ENCODE data around the gene ATG4D.
"Not testable (repeated sequence)": the region's sequence is repeated elsewhere in the genome, so short reads cannot be mapped to it uniquely, and the experiment has no call there.

ATG4D gene

DNA sequence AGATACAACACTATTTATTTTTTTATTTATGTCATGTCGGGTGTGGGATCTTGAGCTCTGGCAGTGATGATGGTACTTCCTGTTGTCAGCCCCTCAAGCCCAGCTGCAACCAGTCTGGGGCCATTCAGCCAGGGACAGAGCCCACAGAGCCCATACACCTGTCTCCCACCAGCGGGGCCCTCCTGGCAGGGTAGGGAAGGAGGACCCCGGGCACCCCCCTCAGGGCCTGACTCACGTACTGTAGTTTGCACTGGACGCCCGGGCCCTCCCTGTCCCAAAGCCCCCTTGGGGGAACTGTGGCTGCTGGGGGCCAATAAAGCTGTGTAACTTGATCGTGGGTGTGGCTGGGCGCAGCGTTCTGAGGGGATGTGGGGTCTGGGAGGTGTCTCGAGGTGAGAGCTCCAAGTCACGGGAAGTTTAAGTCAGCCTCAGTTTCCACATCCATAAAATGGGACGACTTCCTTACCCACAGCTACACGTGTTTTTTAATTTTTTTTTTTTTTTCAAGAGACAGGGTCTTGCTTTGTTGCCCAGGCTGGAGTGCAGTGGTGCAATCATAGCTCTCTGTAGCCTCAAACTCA is 9.5 kb downstream of the ATG4D start:
- DNase-seq = no peak

- DNase-seq = no peak
These were observed 10.3 kb downstream of the ATG4D start for GRCh38 chr19:10553943-10554381.

GRCh38 chr19:10554760-10555609 is 11.3 kb downstream of the ATG4D start:
- DNase-seq = no peak

GRCh38 chr19:10555610-10555973 is 11.9 kb downstream of the ATG4D start:
- no peak for DNase-seq

DNA sequence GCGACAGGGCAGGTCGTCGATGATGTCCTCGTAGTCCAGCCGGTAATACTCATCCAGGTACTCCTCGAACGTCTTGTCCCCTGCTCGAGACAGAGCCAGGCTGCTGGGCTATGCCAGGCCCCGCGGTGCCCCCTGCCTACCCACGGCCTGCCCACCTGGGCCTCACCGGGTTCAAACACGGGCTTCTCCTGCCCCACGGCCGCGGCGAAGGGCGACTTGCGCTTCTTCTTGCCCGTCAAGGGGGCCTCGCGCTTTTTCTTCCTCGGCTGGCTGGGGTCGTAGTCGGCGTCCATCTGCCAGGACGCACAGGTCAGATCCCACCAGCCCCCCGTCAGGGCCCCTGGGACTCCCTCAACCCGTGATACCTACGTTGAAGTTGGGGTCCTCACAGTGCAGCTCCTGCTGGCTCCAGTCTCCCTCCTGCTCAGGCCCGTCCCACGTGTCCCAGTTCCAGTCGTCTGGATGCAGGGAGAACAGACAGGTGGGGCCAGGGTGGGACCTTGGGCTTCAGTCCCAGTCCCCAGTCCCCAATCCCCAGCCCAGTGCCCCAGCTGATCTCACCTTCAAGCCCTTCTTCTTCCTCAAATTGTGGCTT is 14.0 kb downstream of the ATG4D start:
- no peak for DNase-seq

- DNase-seq = no peak
These were observed 16.4 kb downstream of the ATG4D start for GRCh38 chr19:10560154-10560553.

DNA sequence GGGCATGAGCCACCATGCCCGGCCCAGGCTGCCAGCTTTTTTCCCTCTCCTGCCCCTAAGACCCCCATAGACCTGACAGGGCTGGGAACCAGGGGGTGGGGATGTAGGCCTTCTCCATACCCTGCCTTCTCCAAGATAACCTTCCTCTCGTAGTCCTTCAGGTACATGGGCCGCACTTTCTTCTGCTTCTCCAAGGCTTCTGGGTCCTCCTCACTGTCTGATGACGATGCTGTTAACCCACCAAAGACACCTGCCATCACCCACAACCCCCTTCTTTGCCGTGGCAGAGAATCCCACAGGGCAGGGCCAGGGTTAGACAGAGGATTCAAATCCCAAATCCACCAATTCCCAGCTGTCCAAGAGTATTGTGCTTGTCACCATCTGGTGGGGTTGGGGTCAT is 18.9 kb downstream of the ATG4D start:
- DNase-seq = no peak

GRCh38 chr19:10565028-10565566 is 21.4 kb downstream of the ATG4D start:
- DNase-seq = peak; percentile 5

GRCh38 chr19:10565567-10566407 is 22.1 kb downstream of the ATG4D start, which contains the start of gene KRI1:
Gene KRI1, minus strand, starts transcription at chr19:10566010. Its CDS starts 11 bp downstream, at chr19:10565999.
- peak; percentile 91 for DNase-seq

- DNase-seq = no peak
These were observed 22.6 kb downstream of the ATG4D start for GRCh38 chr19:10566408-10566657.

GRCh38 chr19:10566658-10567410 is 23.1 kb downstream of the ATG4D start:
- DNase-seq = no peak

DNA sequence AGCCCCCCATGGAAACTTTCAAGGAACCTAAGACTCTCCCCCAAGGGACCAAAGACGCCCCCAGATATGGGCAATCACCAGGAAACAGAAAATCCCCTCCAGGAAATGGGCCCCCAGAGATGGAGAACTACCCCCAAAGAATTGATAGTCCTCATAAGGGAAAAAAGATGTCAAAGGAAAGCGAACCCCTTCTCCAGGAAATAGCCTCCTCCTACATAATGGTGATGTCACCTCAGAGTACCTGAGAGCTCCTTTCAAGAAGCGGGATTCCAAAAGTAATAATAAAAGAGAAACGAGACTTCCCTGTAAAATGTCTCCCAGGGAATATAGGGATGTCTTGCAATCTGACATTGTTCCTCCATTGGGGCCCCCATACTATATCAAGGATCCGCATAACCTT is 24.0 kb downstream of the ATG4D start:
- no peak for DNase-seq

GRCh38 chr19:10568062-10568825 is 24.5 kb downstream of the ATG4D start:
- DNase-seq = no peak

GRCh38 chr19:10568826-10569651 is 25.3 kb downstream of the ATG4D start, which contains the start of gene CDKN2D:
Gene CDKN2D, minus strand, starts transcription at chr19:10568979. Its CDS starts 326 bp downstream, at chr19:10568653.
- DNase-seq = peak; percentile 97

- not testable (repeated sequence) for DNase-seq
These were observed 30.1 kb downstream of the ATG4D start for GRCh38 chr19:10573793-10574192.

- no peak for DNase-seq
These were observed 30.8 kb downstream of the ATG4D start for GRCh38 chr19:10574462-10574861.

DNA sequence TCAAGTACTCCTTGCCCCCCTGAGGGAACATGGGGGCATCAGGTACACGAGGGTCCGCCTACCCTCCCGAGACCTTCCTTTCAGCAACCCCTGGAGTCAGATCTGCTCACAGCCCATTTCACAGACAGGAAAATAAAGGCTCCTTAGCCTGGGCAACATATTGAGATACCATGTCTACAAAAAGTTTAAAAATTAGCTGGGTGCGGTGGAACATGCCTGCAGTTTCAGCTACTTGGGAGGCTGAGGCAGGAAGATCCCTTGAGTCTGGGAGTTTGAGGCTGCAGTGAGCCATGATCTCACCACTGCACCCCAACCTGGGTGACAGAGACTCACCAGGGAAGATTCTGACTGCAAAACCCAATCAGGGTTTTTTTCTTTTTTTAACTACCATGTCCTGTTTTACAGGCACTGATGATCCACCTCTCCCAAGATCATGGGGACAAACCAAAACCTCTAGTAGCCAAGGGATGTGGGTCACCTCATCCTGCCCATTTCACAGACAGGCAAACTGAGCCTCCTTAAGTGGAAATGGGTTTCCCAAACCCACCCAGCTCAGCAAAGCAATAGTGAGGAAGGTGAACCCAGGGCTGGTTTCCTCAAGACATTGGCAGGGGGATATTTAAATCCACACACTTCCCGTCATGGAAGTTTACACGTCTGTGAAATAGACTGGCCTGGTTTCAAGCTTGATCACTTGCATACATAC is 31.5 kb downstream of the ATG4D start:
- DNase-seq = no peak

- DNase-seq = no peak
These were observed 34.2 kb downstream of the ATG4D start for GRCh38 chr19:10577951-10578350.

DNA sequence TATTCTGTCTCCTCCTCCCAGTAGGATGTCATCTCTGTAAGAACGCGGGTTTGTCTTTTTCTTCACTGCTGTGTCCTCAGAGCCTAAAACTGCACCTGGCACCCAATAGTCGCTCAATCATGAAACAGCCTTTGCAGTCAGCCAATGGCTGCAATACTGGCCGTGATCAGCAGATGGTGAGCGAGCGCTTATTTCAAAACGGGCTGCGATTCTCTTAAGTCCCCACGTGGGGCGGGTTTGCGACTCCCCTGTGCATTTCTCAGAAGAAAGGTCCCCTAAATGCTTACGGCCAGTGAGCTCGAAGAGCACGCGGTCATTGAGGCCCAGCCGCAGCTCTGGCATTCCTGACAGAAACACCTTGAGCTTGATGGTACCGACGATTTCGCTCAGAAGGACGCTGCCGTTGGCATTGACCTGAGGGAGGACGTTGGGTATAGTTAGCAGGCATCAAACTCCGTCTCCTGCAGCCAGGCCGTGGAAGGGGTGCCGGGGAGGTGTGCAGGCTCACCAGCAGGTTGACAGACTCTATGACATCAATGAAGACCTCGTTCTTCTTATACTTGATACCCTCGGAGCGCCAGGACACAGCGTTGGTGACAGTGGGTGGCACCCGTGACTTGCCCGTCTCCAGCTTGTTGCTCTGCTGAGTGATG is 37.4 kb downstream of the ATG4D start:
- DNase-seq = peak; percentile 86

Measured in SHP77 treated with DMSO at 0.1 percent for 48 hours (cell line).